ENCODE results near the gene ALPK1.

Gene ALPK1

DNA sequence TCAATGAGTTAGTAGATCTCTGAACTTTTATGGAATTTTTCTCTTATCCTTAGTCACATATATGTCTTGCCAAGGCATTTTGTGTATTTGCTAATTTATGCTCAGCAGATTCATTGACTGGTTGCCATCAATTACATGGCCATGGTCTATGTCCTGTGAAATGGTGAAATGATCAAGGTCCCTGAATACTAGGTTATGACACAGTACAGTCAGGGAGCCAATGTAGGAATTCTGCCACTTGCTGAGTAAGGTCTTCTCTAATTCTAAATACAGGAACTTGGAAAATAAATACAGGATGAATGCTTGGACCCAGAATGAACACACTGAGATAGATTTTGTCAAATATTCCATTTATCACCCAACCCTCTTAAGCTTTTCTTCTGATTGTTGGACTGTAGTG, 35.2 kb downstream of the ALPK1 start:
- no peaks in the 10 kb centered on the region for H3K9me3 ChIP-seq (ENCODE audit: insufficient read depth, low read depth, low read length)
- no peak overlapping the region for H4K12ac ChIP-seq (ENCODE audit: low read depth, low read length)
- H2BK12ac ChIP-seq (ENCODE audit: low read length) = no peak overlapping the region
- H2BK120ac ChIP-seq (ENCODE audit: insufficient read depth, low read length, poor library complexity) = no peak overlapping the region
- no peaks in the 10 kb centered on the region for H3K36me3 ChIP-seq (ENCODE audit: control insufficient read depth in 1 of 2, insufficient read depth in 2 of 2, low read length in 2 of 2)
- no peak overlapping the region for H4K91ac ChIP-seq (ENCODE audit: low read depth, low read length)
- no peak overlapping the region for H4K8ac ChIP-seq (ENCODE audit: low read depth, low read length)
- H3K27me3 ChIP-seq (ENCODE audit: insufficient read depth, low read length) = no peaks in the 10 kb centered on the region
- H3K18ac ChIP-seq (ENCODE audit: low read length) = no peak overlapping the region
- no peak overlapping the region for H2AFZ ChIP-seq (ENCODE audit: insufficient read depth, low read length, poor library complexity)
- H3K23ac ChIP-seq (ENCODE audit: low read length) = no peak overlapping the region
- H3K4ac ChIP-seq (ENCODE audit: low read depth, low read length) = no peak overlapping the region
- H3K14ac ChIP-seq (ENCODE audit: low read length) = no peak overlapping the region
- no peak overlapping the region for H3K27ac ChIP-seq (ENCODE audit: low read depth, low read length)
- H2BK5ac ChIP-seq (ENCODE audit: low read depth, low read length, poor library complexity) = no peak overlapping the region
- no peaks in the 10 kb centered on the region for H3K4me1 ChIP-seq (ENCODE audit: control insufficient read depth in 1 of 2, insufficient read depth in 2 of 2, low read length in 2 of 2)
- no peak overlapping the region for H3K9ac ChIP-seq (ENCODE audit: low read length)
- no peak overlapping the region for H3K4me3 ChIP-seq (ENCODE audit: low read depth, low read length)
- DNase-seq = no peak
- H3K4me2 ChIP-seq (ENCODE audit: low read length) = no peak overlapping the region
- H2AK5ac ChIP-seq (ENCODE audit: low read length) = no peak overlapping the region
- no peaks in the 10 kb centered on the region for H3K79me1 ChIP-seq (ENCODE audit: low read length)
- no peaks in the 10 kb centered on the region for H3K79me2 ChIP-seq (ENCODE audit: control insufficient read depth, insufficient read depth, low read length, poor library complexity)

DNA sequence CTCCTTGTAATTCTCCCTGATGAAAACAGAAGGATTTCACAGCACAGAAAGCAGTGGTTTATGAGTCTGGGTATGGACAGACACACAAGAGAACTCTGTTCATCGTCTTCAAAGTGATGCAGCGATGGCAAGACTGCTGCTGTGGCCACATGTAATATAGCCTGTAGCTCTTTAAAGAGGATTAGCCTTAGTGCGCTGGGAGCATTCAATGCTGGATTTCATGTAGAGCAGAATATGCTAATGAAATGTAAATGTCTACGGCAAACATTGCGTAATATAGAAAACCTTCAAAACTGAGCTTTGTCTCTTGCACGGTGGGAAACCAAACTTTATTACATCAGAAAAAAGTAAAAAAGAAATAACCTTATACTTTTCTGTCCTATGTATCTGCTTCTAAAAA, 42.9 kb downstream of the ALPK1 start:
- Histone ChIP-seq H3K4me2 (ENCODE audit: low read length) (no peak overlapping the region), H4K8ac (ENCODE audit: low read depth, low read length) (no peak overlapping the region), H2BK12ac (ENCODE audit: low read length) (no peak overlapping the region), H2AFZ (ENCODE audit: insufficient read depth, low read length, poor library complexity) (no peak overlapping the region), H3K27ac (ENCODE audit: low read depth, low read length) (no peak overlapping the region), H3K4me3 (ENCODE audit: low read depth, low read length) (no peak overlapping the region), H3K4me1 (ENCODE audit: control insufficient read depth in 1 of 2, insufficient read depth in 2 of 2, low read length in 2 of 2) (no peaks in the 10 kb centered on the region), H3K23ac (ENCODE audit: low read length) (no peak overlapping the region), H3K36me3 (ENCODE audit: control insufficient read depth in 1 of 2, insufficient read depth in 2 of 2, low read length in 2 of 2) (no peaks in the 10 kb centered on the region), H2BK120ac (ENCODE audit: insufficient read depth, low read length, poor library complexity) (no peak overlapping the region), H3K4ac (ENCODE audit: low read depth, low read length) (no peak overlapping the region), H3K79me2 (ENCODE audit: control insufficient read depth, insufficient read depth, low read length, poor library complexity) (no peaks in the 10 kb centered on the region), H3K27me3 (ENCODE audit: insufficient read depth, low read length) (no peaks in the 10 kb centered on the region), H3K14ac (ENCODE audit: low read length) (no peak overlapping the region), H3K79me1 (ENCODE audit: low read length) (no peaks in the 10 kb centered on the region), H3K9ac (ENCODE audit: low read length) (no peak overlapping the region), H4K91ac (ENCODE audit: low read depth, low read length) (no peak overlapping the region), H2AK5ac (ENCODE audit: low read length) (no peak overlapping the region), H3K18ac (ENCODE audit: low read length) (no peak overlapping the region), H4K12ac (ENCODE audit: low read depth, low read length) (no peak overlapping the region), H2BK5ac (ENCODE audit: low read depth, low read length, poor library complexity) (no peak overlapping the region), H3K9me3 (ENCODE audit: insufficient read depth, low read depth, low read length) (no peaks in the 10 kb centered on the region)
- no peak for DNase-seq
- WGBS (ENCODE audit: extremely low coverage, insufficient coverage, insufficient read length) = no CpG with 5 or more reads among the region's 6 CpGs

DNA sequence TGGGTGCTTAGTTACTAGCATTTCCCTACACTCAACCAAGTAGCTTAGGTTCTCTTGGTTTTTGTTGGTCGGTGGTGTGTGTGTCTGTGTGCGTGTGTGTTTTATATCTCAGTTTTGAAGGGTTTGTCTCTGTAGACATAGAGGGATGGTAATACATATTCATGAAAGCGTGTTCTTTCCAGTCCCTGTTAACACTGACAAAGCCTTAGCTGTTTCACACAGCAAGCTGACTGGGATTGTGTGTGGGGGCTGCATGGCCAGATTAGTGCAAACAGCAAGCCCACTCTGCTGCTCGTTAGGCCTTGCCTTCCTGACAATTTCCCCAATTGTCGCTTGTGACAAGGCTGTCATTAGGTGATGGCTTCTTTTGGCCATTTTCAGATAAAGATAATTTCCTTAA, 43.9 kb downstream of the ALPK1 start:
- Histone ChIP-seq H3K27me3 (ENCODE audit: insufficient read depth, low read length) (no peaks in the 10 kb centered on the region), H4K91ac (ENCODE audit: low read depth, low read length) (no peak overlapping the region), H3K36me3 (ENCODE audit: control insufficient read depth in 1 of 2, insufficient read depth in 2 of 2, low read length in 2 of 2) (no peaks in the 10 kb centered on the region), H2BK5ac (ENCODE audit: low read depth, low read length, poor library complexity) (no peak overlapping the region), H3K27ac (ENCODE audit: low read depth, low read length) (no peak overlapping the region), H3K4me3 (ENCODE audit: low read depth, low read length) (no peak overlapping the region), H3K4me2 (ENCODE audit: low read length) (no peak overlapping the region), H3K79me2 (ENCODE audit: control insufficient read depth, insufficient read depth, low read length, poor library complexity) (no peaks in the 10 kb centered on the region), H3K9me3 (ENCODE audit: insufficient read depth, low read depth, low read length) (no peaks in the 10 kb centered on the region), H2AFZ (ENCODE audit: insufficient read depth, low read length, poor library complexity) (no peak overlapping the region), H3K4me1 (ENCODE audit: control insufficient read depth in 1 of 2, insufficient read depth in 2 of 2, low read length in 2 of 2) (no peaks in the 10 kb centered on the region), H2BK12ac (ENCODE audit: low read length) (no peak overlapping the region), H2AK5ac (ENCODE audit: low read length) (no peak overlapping the region), H2BK120ac (ENCODE audit: insufficient read depth, low read length, poor library complexity) (no peak overlapping the region), H3K4ac (ENCODE audit: low read depth, low read length) (no peak overlapping the region), H3K14ac (ENCODE audit: low read length) (no peak overlapping the region), H4K8ac (ENCODE audit: low read depth, low read length) (no peak overlapping the region), H3K79me1 (ENCODE audit: low read length) (no peaks in the 10 kb centered on the region), H3K9ac (ENCODE audit: low read length) (no peak overlapping the region), H3K18ac (ENCODE audit: low read length) (no peak overlapping the region), H4K12ac (ENCODE audit: low read depth, low read length) (no peak overlapping the region), H3K23ac (ENCODE audit: low read length) (no peak overlapping the region)
- no CpG with 5 or more reads among the region's 5 CpGs for WGBS (ENCODE audit: extremely low coverage, insufficient coverage, insufficient read length)
- no peak for DNase-seq

DNA sequence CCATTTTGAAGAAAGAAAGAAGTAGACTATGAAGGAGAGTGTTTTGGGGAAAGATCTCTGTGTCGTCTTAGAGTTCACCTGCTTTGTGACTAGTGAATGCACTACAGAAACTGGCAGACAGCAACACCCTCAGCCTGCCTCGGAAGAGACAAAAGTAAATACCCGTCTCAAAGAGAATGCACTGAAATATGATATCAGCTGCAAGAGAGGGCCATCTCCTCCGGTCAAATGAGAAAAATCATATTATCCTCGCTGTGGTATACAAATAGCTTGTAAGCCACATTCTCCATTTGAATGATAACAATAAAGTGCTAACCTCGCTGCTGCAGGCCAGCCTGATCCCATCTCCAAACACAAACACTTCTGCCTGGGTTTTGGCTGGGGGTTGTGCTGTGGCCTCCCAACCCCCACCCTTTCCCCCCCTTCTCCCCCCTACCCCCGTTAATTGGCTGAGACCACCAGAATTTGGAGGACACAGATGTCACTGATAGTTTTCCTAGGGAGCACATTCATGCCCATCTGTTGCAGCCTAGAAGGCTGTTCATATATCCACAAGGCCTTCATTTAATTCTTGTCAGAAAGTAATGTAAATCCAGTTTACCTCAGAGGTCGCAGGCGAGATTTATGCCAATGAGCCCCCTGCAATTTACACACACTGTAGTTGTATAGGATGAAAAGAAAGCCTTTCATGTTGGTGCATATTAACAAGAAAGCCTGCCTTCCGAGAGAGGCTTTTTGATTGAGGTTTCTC, 46.3 kb downstream of the ALPK1 start:
- H3K79me1 ChIP-seq (ENCODE audit: low read length) = no peaks in the 10 kb centered on the region
- no peak overlapping the region for H3K14ac ChIP-seq (ENCODE audit: low read length)
- H4K12ac ChIP-seq (ENCODE audit: low read depth, low read length) = no peak overlapping the region
- H2AK5ac ChIP-seq (ENCODE audit: low read length) = no peak overlapping the region
- H3K79me2 ChIP-seq (ENCODE audit: control insufficient read depth, insufficient read depth, low read length, poor library complexity) = no peaks in the 10 kb centered on the region
- H2AFZ ChIP-seq (ENCODE audit: insufficient read depth, low read length, poor library complexity) = no peak overlapping the region
- H2BK12ac ChIP-seq (ENCODE audit: low read length) = no peak overlapping the region
- H2BK120ac ChIP-seq (ENCODE audit: insufficient read depth, low read length, poor library complexity) = no peak overlapping the region
- no peak overlapping the region for H3K4me2 ChIP-seq (ENCODE audit: low read length)
- H4K8ac ChIP-seq (ENCODE audit: low read depth, low read length) = no peak overlapping the region
- H4K91ac ChIP-seq (ENCODE audit: low read depth, low read length) = no peak overlapping the region
- no peak for DNase-seq
- no peak overlapping the region for H3K23ac ChIP-seq (ENCODE audit: low read length)
- H3K9ac ChIP-seq (ENCODE audit: low read length) = no peak overlapping the region
- no CpG with 5 or more reads among the region's 10 CpGs for WGBS (ENCODE audit: extremely low coverage, insufficient coverage, insufficient read length)
- no peaks in the 10 kb centered on the region for H3K4me1 ChIP-seq (ENCODE audit: control insufficient read depth in 1 of 2, insufficient read depth in 2 of 2, low read length in 2 of 2)
- H3K36me3 ChIP-seq (ENCODE audit: control insufficient read depth in 1 of 2, insufficient read depth in 2 of 2, low read length in 2 of 2) = no peaks in the 10 kb centered on the region
- H3K18ac ChIP-seq (ENCODE audit: low read length) = no peak overlapping the region
- no peaks in the 10 kb centered on the region for H3K9me3 ChIP-seq (ENCODE audit: insufficient read depth, low read depth, low read length)
- H3K27me3 ChIP-seq (ENCODE audit: insufficient read depth, low read length) = no peaks in the 10 kb centered on the region
- H3K27ac ChIP-seq (ENCODE audit: low read depth, low read length) = no peak overlapping the region
- H3K4ac ChIP-seq (ENCODE audit: low read depth, low read length) = no peak overlapping the region
- H3K4me3 ChIP-seq (ENCODE audit: low read depth, low read length) = no peak overlapping the region
- no peak overlapping the region for H2BK5ac ChIP-seq (ENCODE audit: low read depth, low read length, poor library complexity)

Measured in trophoblast cell (in vitro differentiated cells and primary cell).